HAP-1 (cell line): ENCODE results near the gene PRR15L.
A peak's percentile ranks its signal among the peaks of the same experiment; 100 is the strongest.

ENCODE experiments used
- DNase-seq, 2 experiments: peaks; one replicate each; pipeline ENCODE4 v3.0.0-alpha.2; 2016 to 2020; ENCODE audit warnings: low spot score in 2 of 2
- H3K27me3 ChIP-seq: fragments of 250-450 bp; sonication (Bioruptor Pico); 2 replicates; pipeline ENCODE4 v1.5.1; 2020; ENCODE audit warnings: low read depth, mild to moderate bottlenecking, moderate library complexity
- H3K36me3 ChIP-seq: fragments of 250-450 bp; sonication (Bioruptor Pico); replicated peaks from 2 replicates; pipeline ENCODE4 v1.5.1; 2020; ENCODE audit warnings: mild to moderate bottlenecking
- H3K4me1 ChIP-seq: fragments of 250-450 bp; sonication (Bioruptor Pico); 2 replicates; pipeline ENCODE4 v1.5.1; 2020; ENCODE audit warnings: mild to moderate bottlenecking
- H3K4me3 ChIP-seq: fragments of 250-450 bp; sonication (Bioruptor Pico); 2 replicates; pipeline ENCODE4 v1.5.1; 2020; ENCODE audit warnings: mild to moderate bottlenecking, moderate library complexity
- H3K9me3 ChIP-seq: fragments of 250-450 bp; sonication (Bioruptor Pico); 2 replicates; pipeline ENCODE4 v1.5.1; 2020; ENCODE audit warnings: mild to moderate bottlenecking, moderate library complexity
- in situ Hi-C: fragments of 300-500 bp; cut with MboI; formaldehyde crosslinking; loops from 3 replicates; pipeline ENCODE4 v1.14.3; 2020; ENCODE audit warnings: low sequenced_read_pairs, inconsistent platforms, mixed read lengths

Gene PRR15L

DNA sequence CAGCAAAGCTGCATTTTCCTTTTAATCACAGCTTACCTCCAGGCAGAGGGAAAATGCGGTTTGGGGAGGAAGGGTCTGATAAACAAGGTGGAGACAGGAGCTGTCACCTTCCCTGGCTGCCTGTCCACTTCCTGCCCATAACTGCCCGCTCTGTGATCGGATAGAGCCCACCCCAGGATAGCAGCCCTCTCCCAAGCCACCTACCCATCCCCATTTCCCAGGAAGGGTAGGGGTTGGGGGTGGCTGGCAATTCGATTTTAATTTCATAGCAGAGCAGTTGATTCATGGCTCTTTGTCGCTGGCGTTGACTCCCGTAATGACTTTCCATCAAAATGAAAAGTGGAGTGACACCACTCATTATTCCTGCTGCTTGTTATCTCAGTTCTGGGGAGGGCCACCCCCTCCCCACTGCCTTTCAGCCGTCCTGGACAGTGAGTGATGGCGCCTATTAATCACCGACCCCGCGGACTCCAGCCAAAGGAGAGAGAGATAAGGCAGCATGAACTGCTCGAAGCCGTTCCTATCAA lies 24.5 kb upstream of the PRR15L start:
- H3K9me3 ChIP-seq, result no peaks in the 10 kb centered on the region
- no peak overlapping the region for H3K4me3 ChIP-seq
- H3K4me1 ChIP-seq, result peaks cover under 1% of the 10 kb centered on the region; the same call in 1 of the 2 replicates
- no peaks in the 10 kb centered on the region for H3K27me3 ChIP-seq
- no peak for DNase-seq
- in situ Hi-C loops, result loop anchor here (5.0 kb wide), 1 partner anchor 35 kb away; no protein-coding TSS in a partner anchor
- peaks cover 53% of the 10 kb centered on the region for H3K36me3 ChIP-seq

DNA sequence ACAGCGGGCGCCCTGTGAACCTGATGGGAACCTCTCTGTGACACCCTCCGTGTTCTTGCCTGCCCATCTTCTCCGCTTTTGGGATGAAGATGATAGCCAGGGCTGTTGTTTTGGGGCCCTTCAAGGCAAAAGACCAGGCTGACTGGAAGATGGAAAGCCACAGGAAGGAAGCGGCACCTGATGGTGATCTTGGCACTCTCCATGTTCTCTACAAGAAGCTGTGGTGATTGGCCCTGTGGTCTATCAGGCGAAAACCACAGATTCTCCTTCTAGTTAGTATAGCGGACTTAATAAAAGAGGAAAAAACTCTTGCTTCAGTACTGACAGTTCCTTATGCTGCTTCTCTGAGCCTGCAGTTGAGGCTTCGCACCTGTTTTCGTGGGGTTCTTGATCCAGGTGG lies 23.8 kb upstream of the PRR15L start:
- no peaks in the 10 kb centered on the region for H3K27me3 ChIP-seq
- no peak overlapping the region for H3K4me3 ChIP-seq
- H3K9me3 ChIP-seq, result no peaks in the 10 kb centered on the region
- peaks cover 53% of the 10 kb centered on the region for H3K36me3 ChIP-seq
- DNase-seq, result no peak
- no peaks in the 10 kb centered on the region for H3K4me1 ChIP-seq
- in situ Hi-C loops, result loop anchor here (5.0 kb wide), 1 partner anchor 36 kb away; no protein-coding TSS in a partner anchor

- Histone ChIP-seq H3K4me1 (no peaks in the 10 kb centered on the region), H3K36me3 (peaks cover 57% of the 10 kb centered on the region), H3K27me3 (no peaks in the 10 kb centered on the region), H3K9me3 (no peaks in the 10 kb centered on the region), H3K4me3 (no peak overlapping the region)
- in situ Hi-C loops, result loop anchor here (5.0 kb wide), 1 partner anchor 37 kb away; no protein-coding TSS in a partner anchor
- DNase-seq, result no peak
Measured at GRCh38 chr17:47980541-47980940, 22.9 kb upstream of the PRR15L start.

DNA sequence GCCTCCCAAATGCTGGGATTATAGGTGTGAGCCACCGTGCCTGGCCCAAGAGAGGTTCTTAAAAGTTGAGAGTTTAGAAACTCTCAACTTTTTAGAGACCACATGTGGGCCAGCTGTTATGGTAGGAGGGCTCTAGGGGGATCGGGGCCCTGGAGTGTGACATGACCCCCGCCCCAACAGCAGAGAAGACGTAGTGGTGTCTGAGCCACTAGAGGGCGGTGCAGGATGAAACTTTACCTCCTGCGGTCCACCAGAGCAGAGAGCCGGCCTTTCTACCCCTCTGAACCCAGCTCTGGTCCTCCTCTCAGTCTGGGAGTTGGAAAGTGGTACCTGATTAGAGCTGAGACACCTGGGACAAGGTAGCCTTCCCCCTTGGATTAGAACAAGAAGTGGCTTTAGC lies 20.6 kb upstream of the PRR15L start:
- peak; percentile 52 to 81 for DNase-seq
- peaks cover 76% of the 10 kb centered on the region for H3K36me3 ChIP-seq
- in situ Hi-C loops, result no loop called here

GRCh38 chr17:47975823-47976205 lies 18.1 kb upstream of the PRR15L start:
- Histone ChIP-seq H3K27me3 (no peaks in the 10 kb centered on the region), H3K36me3 (peaks cover 57% of the 10 kb centered on the region), H3K9me3 (no peaks in the 10 kb centered on the region), H3K4me1 (peaks cover 3% of the 10 kb centered on the region; the same call in 1 of the 2 replicates), H3K4me3 (no peak overlapping the region)
- DNase-seq, result no peak
- in situ Hi-C loops, result no loop called here

More for the DNA sequence above, 20.6 kb upstream of the PRR15L start:
- Histone ChIP-seq H3K27me3 (no peaks in the 10 kb centered on the region), H3K9me3 (no peaks in the 10 kb centered on the region), H3K4me1 (no peaks in the 10 kb centered on the region), H3K4me3 (no peak overlapping the region)

DNA sequence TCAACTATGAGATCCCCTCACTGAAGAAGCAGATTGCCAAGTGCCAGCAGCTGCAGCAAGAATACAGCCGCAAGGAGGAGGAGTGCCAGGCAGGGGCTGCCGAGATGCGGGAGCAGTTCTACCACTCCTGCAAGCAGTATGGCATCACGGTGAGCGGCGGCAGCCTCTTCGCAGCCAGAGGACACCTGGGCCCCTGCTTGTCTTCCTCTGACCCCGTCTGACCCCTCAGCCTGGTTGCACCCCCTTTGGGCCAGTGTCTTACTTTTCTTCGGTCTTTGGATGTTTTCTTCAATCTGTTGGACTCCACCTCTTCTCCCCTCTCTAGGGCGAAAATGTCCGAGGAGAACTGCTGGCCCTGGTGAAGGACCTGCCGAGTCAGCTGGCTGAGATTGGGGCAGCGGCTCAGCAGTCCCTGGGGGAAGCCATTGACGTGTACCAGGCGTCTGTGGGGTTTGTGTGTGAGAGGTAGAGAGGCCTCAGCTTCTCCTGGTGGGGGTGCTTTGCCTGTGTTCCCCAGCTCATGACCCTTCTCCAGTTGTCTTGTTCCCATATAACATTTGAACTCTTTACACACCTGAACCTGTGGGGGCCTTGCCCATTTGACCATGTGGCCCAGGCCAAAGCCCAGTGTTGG lies 17.6 kb upstream of the PRR15L start:
- DNase-seq, result no peak
- peaks cover 52% of the 10 kb centered on the region for H3K36me3 ChIP-seq
- no peaks in the 10 kb centered on the region for H3K9me3 ChIP-seq
- no peak overlapping the region for H3K4me3 ChIP-seq
- in situ Hi-C loops, result no loop called here
- no peaks in the 10 kb centered on the region for H3K27me3 ChIP-seq
- H3K4me1 ChIP-seq, result peaks cover 5% of the 10 kb centered on the region

DNA sequence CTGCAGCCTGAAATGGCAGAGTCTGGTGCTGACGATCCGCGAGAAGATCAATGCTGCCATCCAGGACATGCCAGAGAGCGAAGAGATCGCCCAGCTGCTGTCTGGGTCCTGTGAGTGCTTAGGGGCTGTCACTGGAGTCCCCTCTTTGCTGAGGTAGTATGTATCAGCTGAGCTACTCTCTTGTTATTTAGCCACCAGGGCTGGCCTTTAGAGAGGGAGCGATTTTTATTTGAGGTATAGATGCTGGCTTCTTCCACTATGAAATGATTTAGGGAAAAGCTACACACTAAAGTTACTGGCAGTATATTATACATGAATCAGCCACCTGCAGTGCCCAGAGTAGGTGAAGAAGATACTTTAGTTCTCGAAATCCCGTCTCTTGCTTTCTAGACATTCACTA lies 15.9 kb upstream of the PRR15L start:
- in situ Hi-C loops, result no loop called here
- DNase-seq, result peak in 1 of 2 experiments; percentile 93
- peaks cover 6% of the 10 kb centered on the region for H3K4me1 ChIP-seq
- no peaks in the 10 kb centered on the region for H3K27me3 ChIP-seq
- H3K36me3 ChIP-seq, result peaks cover 36% of the 10 kb centered on the region
- no peak overlapping the region for H3K4me3 ChIP-seq
- no peaks in the 10 kb centered on the region for H3K9me3 ChIP-seq

- in situ Hi-C loops, result no loop called here
- peak; percentile 98 to 100 for DNase-seq
- Histone ChIP-seq H3K4me3 (peak within 1 kb of the TSS; percentile 56), H3K27me3 (no peaks in the 10 kb centered on the region), H3K9me3 (no peaks in the 10 kb centered on the region), H3K36me3 (peaks cover 29% of the 10 kb centered on the region), H3K4me1 (peaks cover 6% of the 10 kb centered on the region)
Measured at GRCh38 chr17:47970725-47971499, 13.2 kb upstream of the PRR15L start, which contains the start of gene CDK5RAP3. Gene CDK5RAP3, plus strand, starts transcription at chr17:47971113. Its CDS starts 34 bp downstream, at chr17:47971147.

- H3K4me3 ChIP-seq, result peak overlapping the region; percentile 13
- peaks cover 21% of the 10 kb centered on the region for H3K36me3 ChIP-seq
- peaks cover 6% of the 10 kb centered on the region for H3K4me1 ChIP-seq
- in situ Hi-C loops, result no loop called here
- H3K27me3 ChIP-seq, result no peaks in the 10 kb centered on the region
- H3K9me3 ChIP-seq, result no peaks in the 10 kb centered on the region
- DNase-seq, result no peak
Measured at GRCh38 chr17:47969930-47970724, 12.4 kb upstream of the PRR15L start.

GRCh38 chr17:47968836-47969235 lies 11.2 kb upstream of the PRR15L start:
- Histone ChIP-seq H3K9me3 (no peaks in the 10 kb centered on the region), H3K4me1 (peaks cover 6% of the 10 kb centered on the region), H3K27me3 (no peaks in the 10 kb centered on the region), H3K4me3 (no peak overlapping the region), H3K36me3 (peaks cover 12% of the 10 kb centered on the region)
- in situ Hi-C loops, result no loop called here
- no peak for DNase-seq

- DNase-seq, result no peak
- in situ Hi-C loops, result no loop called here
- Histone ChIP-seq H3K36me3 (peaks cover under 1% of the 10 kb centered on the region; the same call in 1 of the 2 replicates), H3K4me3 (no peak overlapping the region), H3K27me3 (no peaks in the 10 kb centered on the region), H3K9me3 (no peaks in the 10 kb centered on the region), H3K4me1 (peaks cover 6% of the 10 kb centered on the region)
Measured at GRCh38 chr17:47967607-47968252, 10.0 kb upstream of the PRR15L start.

GRCh38 chr17:47966079-47966519 lies 8.4 kb upstream of the PRR15L start:
- in situ Hi-C loops, result no loop called here
- Histone ChIP-seq H3K4me3 (no peak overlapping the region), H3K4me1 (peaks cover 3% of the 10 kb centered on the region), H3K9me3 (no peaks in the 10 kb centered on the region), H3K27me3 (no peaks in the 10 kb centered on the region), H3K36me3 (no peaks in the 10 kb centered on the region)
- no peak for DNase-seq

DNA sequence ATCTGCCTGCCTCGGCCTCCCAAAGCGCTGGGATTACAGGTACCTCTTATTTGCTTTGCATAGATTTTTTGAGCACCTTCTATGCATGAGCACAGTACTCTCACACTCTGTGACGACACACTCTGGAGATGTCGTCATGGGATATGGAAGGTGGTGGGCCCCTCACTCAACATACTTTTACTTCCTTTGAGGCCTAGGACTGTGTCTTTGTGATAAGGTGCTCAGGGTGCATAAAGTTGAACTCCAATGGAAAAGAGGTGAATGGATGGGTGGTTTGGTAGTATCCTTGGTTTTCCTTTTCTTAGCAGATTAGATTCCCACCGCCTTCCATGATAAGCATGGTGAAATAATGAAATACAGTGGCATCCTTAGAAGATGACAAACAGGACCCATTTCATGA lies 7.2 kb upstream of the PRR15L start:
- in situ Hi-C loops, result no loop called here
- DNase-seq, result no peak
- Histone ChIP-seq H3K9me3 (no peaks in the 10 kb centered on the region), H3K4me1 (no peaks in the 10 kb centered on the region), H3K27me3 (0 out of 2 replicates have a peak, but pooled peaks cover 3% of the 10 kb centered on the region), H3K36me3 (no peaks in the 10 kb centered on the region), H3K4me3 (no peak overlapping the region)
